Hindlimb muscle (tissue), 1 donor: Measurements from ENCODE around the gene PYCR2. TPM values are rescaled to one million over a fixed set of nuclear protein-coding genes. Genes with fewer than 3 reads are reported as not detected.

Source experiments
- DNase-seq: peaks from one replicate; pipeline ENCODE4 v3.0.0-alpha.2; 2013
- polyA plus RNA-seq: library from polyadenylated mRNA; unstranded; fragments of 120-200 nt; gene quantifications from one replicate; pipeline ENCODE4 v1.2.1, GENCODE V29; 2013; ENCODE audit not compliant: insufficient read length

Gene PYCR2
- polyA plus RNA-seq, 1 donor, result 36.7 TPM

DNA sequence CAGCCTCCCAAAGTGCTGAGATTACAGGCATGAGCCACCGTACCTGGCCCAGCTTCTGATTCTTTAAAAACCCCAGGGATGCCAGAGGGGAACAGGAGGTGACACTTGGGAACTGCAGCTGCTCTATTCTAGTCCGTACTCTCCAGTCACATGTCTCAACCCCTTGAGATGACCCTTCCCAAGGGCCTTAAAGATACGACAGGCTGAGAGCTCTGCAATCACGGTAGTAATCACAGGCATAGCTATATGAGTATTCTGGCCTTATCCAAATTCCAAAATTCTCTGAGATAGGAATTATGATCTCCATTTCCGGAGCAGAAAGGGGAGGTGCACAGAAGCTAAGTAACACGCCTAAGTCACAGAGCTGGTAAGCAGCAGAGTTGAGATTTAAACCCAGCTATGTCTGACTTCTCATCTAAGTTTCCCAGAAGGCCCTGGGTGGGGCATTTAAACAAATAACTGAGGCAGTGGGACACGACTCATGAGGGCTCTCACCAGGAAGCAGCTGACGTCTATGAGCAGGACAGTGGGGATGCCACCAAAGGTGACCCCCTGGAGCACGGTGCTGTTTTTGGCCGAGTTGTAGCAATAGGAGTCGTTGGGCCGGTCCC is 47.0 kb downstream of the PYCR2 start:
- DNase-seq, result no peak

DNA sequence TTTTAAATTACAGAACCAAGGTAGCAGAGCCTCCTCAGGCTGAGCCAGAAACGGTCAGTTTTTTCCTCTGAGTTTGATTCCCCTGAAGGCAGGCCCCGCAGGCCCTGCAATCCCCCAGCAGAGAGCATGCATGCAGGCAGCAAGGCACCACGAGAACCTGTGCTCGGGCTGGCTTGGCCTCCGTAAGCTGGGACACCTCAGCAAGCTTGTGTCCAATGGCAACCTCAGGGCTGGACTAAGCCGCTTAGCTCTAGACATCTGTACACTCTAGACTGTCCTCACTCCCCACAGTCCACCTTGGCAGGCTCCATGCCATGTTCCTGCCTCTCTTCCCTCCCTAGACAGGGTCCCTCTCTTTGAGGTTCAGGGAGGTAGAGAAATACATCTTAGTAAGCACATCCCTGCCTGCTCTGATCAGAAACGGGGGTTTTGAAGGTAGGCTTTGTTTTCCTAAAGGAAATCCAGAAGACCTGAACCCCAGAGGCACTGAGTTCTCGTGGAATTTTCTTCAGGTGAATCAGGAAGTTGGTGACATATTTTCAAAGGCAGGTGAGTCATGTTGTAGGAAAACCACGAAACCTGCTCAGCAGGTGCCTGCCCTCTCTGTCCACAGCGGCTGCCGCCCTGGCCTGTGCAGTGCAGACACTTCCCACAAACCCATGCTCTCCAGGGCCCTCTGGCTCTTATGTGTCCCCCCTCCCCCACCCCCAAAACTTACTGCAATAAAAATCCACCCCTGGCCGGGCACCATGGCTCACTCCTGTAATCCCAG is 48.8 kb downstream of the PYCR2 start:
- no peak for DNase-seq

DNA sequence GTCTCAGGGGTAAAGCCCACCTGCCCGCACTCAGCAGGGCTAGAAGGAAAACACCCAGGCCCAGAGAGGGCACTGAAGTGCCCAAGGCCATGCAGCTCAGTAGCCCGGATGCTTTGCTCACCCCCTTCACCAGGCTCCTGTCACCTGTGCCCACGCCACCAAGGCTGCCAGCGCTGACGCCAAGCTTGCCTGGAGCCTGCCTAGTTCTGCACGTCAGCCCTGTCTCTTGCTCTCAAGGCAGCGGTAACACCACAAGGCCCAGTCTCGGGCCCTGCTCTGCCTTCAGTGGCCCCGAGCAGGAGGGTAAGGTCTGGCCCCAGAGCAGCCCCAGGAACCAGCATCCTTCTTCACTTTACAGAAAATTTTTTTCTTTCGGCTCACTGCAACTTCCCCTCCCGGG is 49.6 kb downstream of the PYCR2 start:
- no peak for DNase-seq

DNA sequence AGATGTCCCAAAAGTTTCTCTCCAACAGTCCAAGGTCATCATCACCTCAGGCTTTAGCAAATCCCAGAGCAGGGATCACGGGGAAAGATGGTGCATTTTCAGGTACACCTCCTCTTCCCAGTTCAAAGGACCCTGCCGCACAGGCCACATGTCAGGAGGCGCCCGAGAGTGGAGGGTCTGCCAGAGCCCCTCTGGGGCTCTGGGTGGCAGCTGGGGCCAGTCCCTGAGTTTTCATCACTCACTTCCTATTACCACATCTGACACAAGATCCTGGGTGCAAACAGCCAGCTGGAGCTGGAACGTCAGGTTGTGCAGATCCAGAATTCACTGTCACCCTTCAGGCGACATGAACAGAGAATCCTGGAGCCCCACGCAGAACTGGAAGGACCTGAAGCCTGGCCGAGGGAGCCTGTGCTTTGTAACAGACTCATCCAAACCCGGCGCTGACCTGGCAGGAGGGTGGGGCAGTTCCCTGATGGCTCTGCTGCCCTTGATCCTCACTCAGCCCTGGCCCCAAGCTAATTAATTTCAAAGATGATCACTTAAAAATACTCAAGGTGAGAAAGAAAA is 50.7 kb downstream of the PYCR2 start:
- DNase-seq, result no peak

- no peak for DNase-seq
Observed at GRCh38 chr1:225872075-225872430, 52.0 kb downstream of the PYCR2 start.

- no peak for DNase-seq
Observed at GRCh38 chr1:225871359-225872074, 52.5 kb downstream of the PYCR2 start.

DNA sequence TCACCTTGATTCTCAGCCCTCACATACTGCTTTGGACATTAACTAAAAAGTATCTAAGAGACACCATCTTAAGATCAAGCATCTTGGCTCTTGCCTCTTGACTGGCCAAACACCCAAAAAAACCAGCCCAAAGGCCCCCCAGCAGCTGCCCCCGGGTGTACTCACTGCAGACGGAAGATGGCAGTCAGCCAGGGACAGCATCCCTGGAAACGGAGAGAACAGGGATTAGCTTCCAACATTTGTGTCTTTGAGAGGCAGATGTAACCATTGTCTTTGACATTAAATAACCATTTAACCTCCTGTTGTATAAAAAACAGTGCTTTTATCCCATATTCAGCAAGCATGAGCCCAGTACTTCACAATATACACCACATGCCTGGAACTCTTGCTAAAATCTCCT is 53.1 kb downstream of the PYCR2 start:
- no peak for DNase-seq

Other genes with a start within 250 kb of the PYCR2 start
- 155 TPM for gene SRP9, start 146.4 kb downstream of the PYCR2 start, polyA plus RNA-seq
- gene EPHX1, start 114.1 kb downstream of the PYCR2 start, polyA plus RNA-seq, result 37.4 TPM
- gene TMEM63A, start 41.9 kb downstream of the PYCR2 start, polyA plus RNA-seq, result 28.3 TPM
- 0.52 TPM for gene LEFTY1, start 35.1 kb downstream of the PYCR2 start, polyA plus RNA-seq
- gene LEFTY2, start 17.0 kb upstream of the PYCR2 start, polyA plus RNA-seq, result 3.3 TPM
- 14.7 TPM for gene SDE2, start 75.1 kb upstream of the PYCR2 start, polyA plus RNA-seq
- 589 TPM for gene H3-3A, start 138.5 kb upstream of the PYCR2 start, polyA plus RNA-seq